Right hindlimb (tissue), 1 donor: ENCODE results near the gene COL4A3.
"Not testable (repeated sequence)": the region's sequence is repeated elsewhere in the genome, so short reads cannot be mapped to it uniquely, and the experiment has no call there.

Source experiments
- DNase-seq: peaks from one replicate; pipeline ENCODE4 v3.0.0-alpha.2; 2018

The COL4A3 gene

DNA sequence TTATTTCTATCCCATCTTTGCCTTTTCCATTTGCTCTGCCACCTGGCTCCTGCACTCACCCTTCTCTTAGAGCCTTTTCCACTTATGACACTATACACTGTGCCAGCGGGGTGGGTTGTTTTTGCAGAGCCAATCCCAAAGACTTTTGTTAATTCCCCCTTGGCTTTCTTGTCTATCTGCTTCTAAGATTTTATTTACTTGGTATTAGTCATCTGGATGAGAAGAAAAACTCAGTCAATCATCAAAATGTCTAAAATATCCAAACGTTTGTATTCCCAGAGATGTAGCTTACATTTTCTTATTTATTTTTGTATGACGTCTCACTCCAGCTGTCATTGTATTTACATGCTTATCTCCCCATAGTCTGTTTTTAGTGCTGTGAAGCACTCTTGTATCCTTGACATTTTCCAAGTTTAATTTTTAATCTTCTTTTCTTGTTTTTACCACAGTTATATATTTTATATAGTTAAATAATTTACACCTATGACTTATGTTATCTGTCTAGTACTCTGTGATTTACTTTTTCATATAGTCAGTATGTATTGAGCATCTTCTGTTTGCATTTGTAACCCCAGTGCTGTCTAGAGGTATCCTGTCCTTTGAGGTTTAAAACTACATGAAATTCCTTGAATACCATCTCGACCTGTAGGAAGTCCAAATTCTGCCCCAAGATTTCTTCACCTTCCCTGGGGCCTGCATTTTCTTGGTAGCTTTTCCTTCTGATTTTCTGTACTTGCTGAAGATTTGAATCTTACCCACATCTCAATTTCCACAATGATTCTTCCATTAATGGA, 55.1 kb downstream of the COL4A3 start:
- no peak for DNase-seq

DNA sequence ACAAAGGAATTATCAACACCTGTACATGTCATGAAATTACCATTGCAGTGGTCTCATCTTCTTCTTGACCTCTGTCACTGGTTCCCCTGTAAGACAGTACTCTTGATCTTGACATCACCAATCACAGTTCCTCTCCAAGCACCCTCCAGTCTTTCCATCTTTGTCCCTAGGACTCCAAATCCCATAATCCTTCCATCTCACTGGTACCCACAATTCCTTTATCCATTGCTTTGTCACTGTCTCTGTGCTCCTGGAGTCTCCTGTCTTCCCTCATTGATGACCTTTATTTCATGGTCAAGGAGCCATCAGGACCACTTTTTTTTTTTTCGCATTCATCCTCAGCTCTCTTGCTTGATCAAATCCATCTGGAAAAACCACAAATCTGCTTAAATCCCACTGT, 56.7 kb downstream of the COL4A3 start:
- DNase-seq: no peak

DNA sequence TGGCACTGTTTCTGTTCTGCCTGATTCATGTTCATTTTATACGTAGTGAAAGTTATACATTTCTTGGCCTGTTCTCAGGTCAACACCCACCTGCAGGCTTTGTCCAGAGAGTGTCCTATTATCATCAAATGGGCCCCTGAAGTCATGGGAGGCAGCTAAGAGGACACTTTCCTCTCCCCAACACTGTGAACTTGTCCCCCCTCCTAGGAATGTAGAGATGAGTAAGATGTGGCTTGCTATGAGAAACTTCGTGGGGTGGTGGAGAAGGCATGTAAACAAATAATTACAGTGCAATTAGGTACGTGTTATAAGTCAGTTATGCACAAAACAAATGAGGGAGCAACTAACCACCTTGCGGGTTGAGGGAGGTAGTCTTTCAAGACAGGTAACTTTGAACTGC, 57.9 kb downstream of the COL4A3 start:
- DNase-seq: no peak

DNA sequence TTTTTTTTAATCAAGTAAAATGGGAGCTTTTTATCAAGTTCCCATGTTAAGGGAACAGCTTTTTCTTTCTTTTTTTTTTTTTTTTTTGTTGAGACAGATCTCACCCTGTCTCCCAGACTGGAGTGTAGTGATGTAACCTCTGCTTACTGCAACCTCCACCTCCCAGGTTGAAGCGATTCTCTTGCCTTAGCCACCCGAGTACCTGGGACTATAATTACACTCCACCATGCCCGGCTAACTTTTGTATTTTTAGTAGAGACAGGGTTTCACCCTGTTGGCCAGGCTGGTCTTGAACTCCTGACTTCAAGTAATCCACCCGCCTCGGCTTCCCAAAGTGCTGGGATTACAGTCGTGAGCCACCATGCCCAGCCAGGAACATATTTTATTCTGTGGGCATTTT, 61.2 kb downstream of the COL4A3 start:
- not testable (repeated sequence) for DNase-seq

DNA sequence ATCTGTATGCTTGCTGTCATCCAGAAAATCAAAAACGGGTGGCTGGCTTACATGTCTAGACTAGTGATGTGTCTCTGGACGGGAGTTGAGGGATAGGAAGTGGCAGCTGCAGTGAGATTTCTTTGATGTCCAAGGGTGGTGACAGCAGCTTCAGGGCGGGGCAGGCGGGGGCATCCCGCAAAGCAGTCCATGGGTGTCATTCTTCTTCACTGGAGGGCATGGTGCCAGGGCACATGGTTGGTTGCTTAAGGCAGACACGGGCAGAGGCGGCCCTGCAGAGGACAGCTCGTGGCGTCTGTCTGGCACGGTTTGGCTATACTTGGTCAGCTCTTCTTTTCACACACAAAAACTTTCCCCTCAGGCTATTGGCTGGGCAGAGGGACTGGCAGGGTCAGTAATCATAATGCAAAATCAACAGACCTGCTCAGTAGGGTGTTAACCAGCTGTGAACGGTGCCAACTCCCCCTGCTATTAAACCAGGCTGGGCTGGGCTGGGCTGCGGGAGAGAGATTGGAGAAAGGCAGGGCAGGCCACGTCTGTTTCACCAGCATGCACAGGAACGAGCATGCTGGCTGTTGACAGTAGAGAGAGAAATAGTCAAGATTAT, 63.7 kb downstream of the COL4A3 start:
- DNase-seq: peak; percentile 25

DNA sequence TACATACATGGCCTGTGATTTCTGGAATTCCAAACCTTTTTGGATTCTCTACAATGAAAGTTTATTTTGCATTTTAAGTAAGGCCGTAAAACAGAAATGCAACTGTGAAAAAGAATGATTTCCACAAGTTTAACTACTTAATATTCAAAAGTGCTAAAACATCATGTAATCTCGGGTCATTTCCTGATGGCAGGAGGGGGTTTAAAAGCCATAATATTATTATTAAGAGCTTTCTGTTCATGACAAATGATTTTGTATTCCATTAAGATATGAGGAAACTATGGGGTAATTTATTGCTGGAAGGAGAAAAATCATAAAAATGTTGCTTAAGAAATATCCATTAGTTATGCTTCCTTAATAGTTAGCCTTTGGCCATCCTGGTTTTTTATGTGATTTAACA, 65.7 kb downstream of the COL4A3 start:
- DNase-seq: no peak

DNA sequence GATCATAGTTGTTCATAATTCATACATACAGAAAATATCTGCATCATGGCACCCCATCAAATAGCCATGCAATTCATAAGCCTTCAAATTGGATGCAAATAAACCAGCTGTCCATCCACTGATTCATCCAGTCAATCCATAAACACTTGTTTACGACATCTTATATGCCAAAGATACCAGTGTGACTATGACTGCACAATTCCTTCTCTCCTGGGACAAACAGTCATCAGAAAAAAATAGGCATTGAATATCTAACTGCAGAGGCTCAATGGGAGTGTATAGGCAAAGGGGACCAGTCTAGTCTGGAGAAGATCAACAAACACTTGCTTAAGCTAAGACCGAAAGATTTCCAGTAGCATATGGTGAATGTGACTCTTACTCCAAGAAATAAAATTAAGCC, 70.0 kb downstream of the COL4A3 start:
- no peak for DNase-seq

DNA sequence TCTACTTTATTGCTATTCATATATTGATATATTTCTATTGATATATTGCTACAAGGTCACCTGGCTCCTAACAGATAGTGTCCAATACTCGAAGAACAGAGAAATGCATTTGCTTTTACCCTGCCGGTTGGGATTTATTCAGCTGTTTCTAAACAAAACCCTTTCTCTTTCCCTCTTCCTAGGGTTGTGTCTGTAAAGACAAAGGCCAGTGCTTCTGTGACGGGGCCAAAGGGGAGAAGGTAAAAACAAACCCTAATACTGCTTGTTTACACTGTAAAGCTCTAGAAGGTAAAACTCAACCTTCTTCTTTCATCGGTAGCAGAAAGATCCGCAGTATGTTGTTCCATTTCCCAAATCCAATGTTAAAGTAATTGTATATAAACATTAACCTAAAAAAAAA, 73.4 kb downstream of the COL4A3 start:
- DNase-seq: no peak

DNA sequence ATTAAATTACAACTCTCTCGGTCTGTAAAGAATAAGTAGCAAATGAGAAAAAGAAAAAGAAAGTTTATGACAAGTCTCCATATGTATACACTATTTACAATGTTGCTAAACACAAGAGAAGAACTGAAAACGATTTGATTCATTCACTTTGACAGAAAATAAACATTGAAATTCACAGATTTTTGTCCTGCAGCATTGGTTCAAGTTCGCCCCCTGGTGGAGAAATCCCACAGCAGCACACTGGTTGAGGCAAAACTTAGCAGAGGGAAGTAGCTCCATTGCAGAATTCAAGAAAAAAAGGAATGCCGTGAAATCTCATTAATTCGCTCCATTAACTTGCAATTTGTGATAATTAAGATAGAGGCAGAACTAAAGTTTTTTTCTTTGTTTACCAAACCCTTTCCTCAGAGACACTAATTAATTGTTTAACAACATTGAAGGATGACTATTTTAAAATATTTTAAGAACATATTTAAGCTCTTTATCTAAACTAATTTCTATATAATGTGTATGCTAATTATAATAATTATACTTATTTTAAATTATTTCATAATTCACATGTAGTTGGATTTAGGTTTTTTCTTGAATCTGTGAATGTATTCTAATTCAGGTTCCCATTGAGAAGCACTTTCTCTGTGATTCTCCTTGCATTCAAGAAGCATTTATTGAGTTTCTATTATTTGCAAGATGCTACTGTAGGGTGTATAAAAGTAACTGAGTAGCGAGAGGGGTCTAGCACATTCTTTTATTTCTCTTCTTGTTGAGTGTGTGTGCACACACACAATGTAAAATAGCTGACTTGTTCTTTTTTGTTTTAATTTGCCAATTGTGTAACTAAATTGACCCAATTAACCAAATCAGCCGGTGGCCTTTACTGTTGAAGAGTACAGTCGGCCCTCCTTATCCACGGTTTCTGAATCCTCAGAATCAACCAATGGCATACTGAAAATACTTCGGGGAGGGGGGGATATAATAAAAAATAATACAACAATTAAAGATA, 74.1 kb downstream of the COL4A3 start:
- DNase-seq: peak; percentile 57

DNA sequence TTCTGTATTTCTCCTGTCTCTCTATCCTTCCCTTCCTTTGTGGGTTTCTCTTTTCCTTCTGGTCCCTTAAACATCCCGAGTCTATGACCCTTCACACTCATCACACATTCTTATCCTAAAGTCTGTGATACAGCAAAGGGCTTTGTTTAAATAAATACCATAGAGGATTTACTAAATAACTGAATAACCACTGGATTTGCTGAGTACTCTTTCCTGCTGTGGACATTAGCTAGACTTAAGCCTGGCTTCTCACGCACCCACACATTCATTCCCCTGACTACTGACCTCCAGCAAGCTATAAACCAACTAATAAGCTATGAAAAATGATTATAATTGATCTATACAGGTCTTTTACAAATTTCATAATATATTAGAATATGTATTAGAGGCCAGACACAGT, 76.6 kb downstream of the COL4A3 start:
- no peak for DNase-seq

DNA sequence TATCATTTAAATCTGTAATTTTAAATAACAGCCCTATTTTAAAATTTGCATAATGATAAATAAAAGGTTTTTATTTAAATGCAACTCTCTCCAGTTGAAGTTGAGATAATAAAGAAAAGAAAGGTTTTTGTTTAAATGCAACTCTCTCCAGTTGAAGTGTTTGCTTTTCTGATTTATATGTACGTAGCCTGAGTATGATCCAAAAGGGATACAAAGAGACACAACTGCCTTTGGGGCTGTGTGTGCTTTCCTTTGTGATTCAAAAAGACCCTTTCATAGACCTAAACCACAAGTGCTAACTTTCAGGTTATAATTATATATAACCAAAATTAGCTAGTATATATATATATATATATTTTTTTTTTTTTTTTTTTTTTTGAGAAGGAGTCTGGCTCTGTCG, 84.5 kb downstream of the COL4A3 start:
- no peak for DNase-seq

DNA sequence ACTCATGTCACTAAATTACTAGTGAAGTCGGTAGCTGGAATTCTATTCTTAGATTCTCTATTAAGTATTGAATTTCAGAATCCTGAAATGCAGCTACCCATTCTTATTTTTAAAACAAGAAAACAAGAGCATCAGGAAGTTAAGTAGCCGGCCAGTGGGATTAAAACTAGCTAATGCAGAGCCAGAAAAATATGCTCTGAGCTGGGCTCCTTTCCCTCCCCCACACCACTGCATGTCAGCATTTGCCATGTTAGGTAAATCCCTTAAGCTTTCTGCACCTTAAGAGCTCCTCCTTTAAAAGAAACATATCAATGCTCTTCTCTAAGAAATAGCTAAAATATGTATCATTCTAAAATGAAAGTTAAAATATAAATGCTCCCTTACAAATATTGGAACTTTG, 88.4 kb downstream of the COL4A3 start:
- DNase-seq: no peak

DNA sequence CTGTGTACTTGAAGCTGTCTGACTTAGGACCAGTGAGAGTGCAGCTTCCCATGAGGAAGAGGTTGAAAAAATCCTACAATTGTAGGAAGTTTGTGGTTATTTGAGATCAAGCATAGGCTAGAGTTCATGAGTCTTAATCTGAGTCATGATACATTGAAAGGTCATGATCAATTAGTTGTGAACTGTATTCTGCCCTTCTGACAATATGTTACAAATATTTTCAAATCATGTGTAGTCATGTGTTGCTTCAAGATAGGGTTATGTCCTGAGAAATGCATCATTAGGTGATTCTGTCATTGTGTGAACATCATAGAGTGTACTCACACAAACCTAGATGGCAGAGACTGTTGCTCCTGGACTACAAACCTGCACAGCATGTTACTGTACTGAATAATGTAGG, 92.2 kb downstream of the COL4A3 start:
- DNase-seq: no peak

DNA sequence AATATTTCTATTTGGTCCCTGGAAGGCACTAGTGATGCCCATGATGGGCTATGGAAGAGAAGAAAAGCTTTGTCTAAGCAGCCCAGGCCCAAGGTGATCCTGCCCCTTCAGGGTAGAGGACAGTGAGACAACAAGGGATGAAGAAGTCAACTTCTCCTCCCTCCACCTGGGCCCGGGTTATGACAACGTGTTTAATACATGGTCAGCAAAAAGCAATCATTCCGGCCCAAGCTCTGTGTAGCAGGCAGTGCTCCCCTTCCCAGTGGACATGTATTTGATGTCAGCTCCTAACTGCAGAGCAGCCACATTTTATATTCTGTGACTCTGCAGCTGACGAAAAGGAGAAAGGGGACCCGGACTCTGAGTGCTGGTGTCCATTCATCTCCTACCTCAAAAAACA, 93.4 kb downstream of the COL4A3 start:
- no peak for DNase-seq

DNA sequence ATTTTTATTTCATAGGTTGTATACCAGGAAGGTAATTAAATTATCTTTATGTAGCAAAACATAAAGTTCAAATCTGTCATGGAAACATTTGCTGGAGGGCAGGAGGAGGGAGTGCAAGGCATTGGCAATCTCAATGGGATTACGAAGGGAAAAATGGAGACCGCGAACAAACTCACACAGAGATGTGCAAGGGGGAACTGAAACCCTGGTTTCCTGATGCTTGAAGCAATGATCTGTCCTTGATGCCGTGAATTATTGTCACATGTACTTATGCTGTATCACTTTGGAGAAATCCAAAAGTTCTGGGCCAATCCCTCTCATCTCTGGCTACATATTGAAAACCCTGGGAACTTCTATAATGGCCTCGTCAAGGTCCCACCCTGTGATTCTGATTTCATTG, 95.6 kb downstream of the COL4A3 start:
- DNase-seq: no peak

DNA sequence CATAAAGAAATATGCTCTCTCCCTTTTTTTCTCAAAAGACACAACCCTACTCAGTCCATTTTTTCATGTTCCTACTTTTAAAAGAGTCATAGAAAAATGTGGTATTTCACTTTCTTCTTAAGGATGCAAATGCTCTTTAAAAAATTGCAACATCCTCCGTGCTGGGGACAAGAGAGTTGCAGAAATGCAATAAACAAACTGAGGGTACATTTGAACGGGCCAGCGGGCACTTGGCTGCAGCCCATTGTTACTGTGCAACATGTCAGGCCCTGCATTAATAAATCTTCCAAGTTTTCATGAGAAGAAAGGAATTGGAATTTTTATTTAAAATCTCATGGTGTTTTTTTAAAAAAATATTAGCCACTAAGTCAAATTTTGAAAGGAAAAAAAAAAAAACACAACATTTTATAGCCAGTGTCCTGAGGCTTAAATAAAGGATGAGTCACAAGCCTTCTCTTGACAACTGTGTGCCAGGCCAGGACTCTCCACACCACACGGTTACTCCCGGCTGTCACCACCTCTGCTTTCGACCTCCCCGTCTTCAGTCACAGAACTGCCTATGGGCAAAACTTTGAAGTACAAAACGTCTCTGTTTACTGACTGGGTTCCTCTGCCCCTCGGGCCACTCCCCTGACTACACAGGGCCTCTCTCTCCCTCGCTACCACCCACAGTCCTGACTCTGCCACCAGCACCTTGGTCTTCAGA, 103.1 kb downstream of the COL4A3 start:
- DNase-seq: no peak

DNA sequence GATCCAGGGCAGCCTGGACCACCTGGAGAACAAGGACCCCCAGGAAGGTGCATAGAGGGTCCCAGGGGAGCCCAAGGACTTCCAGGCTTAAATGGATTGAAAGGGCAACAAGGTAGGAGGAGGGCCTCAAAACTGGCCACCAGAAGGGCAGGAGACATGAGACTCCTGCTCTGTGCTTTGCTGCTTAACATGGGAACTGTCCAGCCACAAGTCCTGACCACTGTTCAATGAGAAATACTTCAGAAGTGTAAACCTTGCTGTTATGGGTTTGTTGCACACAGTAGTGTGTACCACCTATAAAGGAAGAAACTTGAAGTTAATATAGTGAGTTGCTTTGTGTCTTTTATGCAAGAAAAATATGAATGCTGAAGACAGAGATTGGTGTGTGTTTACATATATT, 116.5 kb downstream of the COL4A3 start:
- no peak for DNase-seq

DNA sequence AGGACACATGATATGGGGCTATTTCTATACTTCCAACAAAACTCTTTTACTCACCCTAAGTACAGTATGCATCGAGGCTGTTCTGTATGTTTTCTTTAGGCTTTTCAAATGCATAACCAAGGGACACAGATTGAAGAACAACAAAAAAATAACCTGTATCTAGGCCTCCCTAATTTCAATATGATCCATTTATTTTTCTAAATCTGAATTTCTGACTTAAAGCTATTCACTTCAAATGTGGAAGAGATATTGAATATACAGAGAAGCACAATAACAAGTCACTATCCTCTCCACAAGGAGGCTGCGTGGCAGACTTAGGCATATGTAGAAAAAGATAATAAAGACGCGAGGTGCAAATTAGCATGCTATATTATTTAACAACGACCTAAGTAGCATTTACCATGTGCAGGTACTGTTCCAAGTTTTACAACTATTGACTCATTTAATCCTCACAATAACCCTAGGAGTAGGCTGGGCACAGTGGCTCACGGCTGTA, 121.4 kb downstream of the COL4A3 start:
- DNase-seq: no peak

DNA sequence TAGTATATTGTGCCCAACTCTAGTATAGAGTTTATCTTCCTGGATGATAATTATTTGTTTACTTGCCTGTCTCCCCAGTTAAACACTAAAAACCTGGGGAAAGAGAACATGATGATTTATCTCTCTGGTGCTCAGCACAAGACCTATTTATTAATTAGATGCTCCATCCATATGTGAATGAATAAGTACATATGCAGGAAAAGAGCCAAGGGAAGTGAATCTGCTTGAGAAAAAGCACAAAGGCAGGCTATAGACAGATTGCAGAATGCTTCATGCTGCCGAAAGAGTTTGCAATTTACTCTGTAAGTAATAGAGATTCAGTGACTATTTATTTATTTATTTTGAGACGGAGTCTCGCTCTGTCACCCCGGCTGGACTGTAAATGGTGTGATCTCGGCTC, 123.3 kb downstream of the COL4A3 start:
- no peak for DNase-seq

DNA sequence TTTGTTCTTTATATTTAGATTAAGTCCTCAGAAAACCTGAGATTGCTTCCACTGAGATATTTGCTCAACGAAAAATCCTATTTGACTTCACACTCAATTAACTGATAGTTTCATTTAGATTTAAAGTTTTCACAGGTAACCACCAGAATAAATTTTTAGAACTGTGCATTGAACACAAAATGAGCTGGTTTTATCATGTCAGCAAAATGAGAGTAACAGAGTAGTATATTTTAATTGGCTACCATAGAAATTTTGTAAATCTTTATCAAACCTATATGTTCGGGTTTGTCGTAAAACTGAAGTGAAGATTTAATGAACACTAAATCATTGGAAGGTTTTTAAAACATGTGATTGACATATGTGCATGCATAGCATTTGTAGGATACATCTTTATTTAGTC, 127.9 kb downstream of the COL4A3 start:
- DNase-seq: no peak

DNA sequence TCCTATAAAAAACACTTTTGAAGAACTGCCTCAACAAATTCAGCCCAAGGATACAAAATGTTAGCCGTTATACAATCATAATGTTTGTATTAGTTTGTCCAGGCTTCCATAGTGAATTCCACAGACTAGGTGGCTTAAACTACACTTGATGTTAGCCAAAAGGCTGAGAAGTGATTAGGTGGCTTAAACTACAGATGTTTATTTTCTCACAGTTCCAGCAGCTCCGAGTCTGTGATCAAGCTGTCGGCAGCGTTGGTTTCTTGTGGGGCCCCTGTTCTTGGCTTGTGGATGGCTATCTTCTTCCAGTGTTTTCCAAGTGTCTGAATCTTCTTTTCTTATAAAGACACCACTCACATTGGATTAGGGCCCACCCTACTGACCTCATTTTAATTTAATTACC, 129.1 kb downstream of the COL4A3 start:
- no peak for DNase-seq

DNA sequence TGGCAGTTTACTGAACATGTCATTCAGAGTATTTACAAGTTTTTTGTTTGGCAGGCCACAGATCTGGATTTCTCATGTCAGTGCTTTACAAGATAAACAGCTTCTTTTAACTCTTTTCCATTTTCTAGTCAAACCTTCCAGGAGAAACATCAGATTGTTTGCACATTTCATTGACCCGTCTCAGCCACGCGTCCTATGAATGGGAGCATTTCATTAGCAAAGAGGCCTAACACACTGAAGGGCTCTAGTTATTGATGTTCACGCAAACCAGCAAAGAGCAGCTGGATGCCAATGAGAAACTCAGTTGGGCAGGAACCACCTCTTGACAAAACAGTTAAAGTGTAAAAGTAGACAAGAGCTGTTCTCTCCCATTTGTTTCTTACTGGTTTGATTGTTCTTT, 131.4 kb downstream of the COL4A3 start:
- no peak for DNase-seq
